GM21825 (cell line): ENCODE measurements around the gene CHST3.

ENCODE experiments used
- ATAC-seq: cut with Tn5 transposase; IDR thresholded peaks from one replicate; pipeline ENCODE4 v1.9.1; 2021; ENCODE audit warnings: mild to moderate bottlenecking, moderate library complexity; ENCODE audit not compliant: unreplicated experiment

Gene CHST3

DNA sequence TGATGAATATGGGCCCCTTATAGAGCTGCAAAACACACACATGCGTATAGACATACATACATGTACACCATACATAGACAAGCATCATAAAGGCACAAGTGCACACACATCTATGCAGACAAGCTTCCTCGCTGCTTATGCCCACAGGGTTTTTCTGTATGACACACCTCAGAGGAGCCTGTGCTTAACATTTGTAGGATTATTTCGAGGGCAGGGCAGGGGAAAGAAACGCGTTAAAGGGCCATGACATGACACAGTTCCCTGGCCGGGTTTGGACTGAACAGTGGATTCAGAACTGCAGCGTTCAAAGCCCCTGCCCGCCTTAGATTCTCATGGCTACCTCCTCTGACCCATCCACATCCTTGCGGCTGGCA lies 44.8 kb downstream of the CHST3 start:
- no peak for ATAC-seq

DNA sequence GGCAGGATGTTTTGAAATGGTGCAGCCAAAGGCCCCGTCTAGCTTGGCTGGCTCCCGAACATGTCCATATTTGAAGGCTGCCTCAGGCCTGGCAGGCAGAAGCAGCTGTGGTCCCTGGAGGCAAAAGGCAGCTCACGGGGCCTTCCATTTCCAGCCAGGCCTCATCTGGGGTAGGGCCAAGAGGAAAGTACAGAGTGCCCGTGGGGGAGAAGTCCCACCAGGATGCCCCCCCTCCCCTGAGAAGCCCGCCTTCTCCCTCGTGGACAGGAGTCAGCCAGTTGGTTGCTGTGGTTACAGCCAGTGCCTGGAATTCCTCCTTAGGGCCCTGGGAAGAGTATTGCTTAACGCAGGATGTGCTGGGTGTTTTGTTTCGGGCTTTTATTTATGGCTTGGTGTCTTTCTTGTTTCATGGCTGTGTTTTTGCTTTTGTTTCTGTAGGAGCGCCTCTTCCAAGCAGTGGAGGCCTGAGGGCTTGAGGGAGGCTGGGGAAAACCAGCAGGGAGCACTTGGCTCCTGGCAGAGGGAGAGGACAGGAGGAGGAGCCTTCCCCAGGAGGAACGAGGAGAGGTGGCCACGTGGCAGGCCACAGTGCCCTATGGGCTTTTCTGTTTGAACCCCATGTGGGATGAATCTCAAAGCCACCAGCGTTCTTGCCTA lies 45.4 kb downstream of the CHST3 start:
- ATAC-seq: no peak

DNA sequence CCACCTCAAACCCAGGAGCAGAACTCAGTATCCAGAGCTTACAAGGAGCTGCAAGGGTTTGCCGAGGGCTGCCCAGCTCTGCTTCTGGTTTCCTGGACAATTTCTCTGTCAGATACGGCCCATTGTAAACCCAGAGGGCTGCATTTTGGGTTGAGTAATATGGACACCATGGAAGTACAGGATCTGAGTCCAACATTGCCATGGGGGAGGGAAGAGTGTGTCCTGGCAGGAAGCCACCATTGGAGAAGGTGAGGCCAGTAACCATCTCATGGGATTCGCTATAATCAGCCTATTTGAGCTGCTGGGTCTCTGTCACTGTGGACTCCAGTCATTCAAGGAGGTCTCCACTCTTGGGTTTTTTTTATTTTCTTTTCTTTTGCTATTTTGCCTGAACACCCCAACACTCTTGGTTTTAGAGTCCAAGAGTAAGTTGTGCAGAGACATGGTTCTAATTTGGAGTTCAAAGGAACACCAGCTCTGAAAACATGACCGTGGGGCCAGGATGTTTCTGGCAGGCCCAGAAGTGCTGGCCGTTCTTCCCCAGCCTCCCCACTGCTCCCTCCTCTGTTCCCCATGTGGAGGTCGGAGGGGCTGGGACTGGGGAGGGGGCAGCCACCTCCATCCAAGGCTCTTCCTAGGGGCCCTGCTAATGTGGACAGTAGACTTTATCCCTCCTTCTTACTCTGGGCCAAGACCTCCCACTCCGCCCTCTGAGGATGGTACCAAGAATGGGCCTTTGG lies 46.2 kb downstream of the CHST3 start:
- ATAC-seq: no peak

DNA sequence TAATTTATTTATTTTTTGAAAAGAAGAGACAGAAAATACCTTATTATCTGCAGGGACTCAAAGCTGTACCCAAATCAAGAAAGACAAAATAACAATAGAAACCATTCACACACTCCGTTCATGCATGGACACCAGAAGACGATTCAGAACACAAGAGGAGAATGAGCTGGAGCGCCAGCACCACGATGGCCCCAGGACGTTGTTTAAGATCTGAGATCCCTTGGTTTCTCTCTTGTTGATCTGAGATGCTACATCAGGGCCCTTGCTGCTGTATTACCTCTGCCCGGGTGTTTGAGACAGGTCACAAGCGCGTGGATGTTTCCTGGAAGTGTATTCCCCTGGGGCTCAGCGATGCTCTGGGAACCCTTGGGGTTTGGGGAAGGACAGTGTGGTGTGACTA lies 46.8 kb downstream of the CHST3 start:
- ATAC-seq: no peak

DNA sequence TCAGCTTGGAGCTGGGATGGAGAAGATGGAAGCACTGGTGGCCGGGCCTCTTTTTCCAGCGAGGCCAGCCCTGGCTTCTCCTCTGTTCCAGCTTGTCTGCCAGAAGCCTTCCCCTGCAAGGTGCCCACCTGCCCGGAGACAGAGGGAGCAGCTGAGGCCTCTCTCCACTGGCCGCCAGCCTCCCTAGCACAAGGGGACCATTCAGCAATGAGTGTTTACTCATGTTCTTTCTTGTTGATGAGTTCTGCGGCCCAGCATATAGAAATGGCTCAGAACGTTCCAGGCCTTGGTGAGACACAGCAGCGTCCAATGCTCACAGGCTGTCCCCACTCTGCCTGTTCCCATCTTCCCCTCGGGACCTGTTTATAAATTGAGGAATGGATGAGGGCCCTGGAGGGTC lies 47.3 kb downstream of the CHST3 start:
- no peak for ATAC-seq

DNA sequence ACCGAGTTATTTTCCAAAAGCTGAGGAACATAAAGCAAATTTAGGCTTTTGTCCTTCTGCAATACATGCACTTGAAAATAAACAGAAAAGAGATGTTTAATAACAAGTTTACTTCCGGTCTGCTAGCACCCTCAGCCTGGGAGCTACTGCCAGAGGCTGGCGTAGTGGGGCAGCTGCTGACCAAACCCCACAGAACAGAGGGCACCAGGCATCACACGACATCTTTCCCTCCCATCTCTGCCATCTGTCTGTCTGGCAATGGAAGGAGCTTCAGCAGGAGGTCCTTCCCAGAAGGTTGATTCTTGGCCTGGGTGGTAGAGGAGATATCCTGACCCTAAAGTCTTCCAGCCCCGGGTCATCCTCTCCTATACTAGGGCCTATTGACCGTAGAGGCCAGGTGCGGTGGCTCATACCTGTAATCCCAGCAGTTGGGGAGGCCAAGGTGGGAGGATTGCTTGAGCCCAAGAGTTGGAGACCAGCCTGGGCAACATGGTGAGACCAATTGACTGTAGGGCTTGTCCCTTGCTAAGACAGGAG lies 47.8 kb downstream of the CHST3 start:
- no peak for ATAC-seq

DNA sequence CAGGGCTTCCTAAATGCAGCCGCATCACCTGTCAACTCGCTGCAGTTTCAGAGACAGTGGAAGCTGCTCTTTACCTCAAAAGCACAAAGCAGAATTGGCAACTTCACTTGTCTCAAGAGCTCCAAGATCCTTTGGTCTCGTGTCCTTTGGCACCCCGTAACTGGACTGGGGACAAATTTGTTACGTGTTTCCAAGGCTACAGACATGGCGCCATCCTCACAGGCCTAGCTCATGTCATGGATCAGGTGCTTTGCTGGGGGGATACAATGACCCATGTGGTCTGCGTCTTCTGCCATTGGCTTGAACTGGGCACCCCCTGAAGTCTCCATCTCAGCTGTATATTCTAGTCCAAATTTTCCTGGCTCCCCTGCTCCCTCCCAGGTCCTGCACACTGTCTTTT lies 48.6 kb downstream of the CHST3 start:
- ATAC-seq: no peak

DNA sequence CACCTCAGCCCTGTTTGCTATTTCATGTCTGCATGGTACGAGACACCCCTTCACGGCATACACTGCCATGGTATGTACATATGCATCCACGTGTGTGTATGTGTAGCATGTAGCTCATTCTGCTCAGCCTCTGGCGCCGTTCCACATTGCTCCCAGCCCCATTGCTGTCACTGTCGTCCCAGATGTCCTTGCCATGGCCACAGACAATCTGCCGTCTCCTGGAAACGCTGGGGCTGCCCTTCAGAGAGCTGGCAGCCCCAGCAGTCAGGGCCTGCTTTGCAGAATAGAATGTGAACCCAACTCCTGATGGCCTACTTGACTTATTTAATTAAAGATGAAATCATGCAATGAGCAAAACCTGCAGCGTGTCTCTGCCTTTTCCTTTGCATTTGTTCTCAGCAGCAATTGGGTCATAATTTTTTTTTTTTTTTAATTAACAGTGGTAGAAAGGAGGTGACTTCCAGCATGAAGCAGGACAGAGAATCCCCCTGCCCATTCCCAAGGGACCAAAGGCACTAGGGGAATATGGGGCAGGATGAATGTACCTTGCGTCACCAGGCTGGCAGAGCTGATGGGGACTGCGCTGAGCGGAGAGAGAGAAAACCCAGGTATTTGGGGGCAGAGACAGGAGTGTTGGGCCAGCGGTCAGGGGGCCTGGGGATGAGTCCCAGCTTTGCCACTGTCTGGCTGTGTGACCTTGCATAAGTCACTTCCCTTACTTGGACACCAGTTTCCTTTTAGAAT lies 49.2 kb downstream of the CHST3 start:
- no peak for ATAC-seq

DNA sequence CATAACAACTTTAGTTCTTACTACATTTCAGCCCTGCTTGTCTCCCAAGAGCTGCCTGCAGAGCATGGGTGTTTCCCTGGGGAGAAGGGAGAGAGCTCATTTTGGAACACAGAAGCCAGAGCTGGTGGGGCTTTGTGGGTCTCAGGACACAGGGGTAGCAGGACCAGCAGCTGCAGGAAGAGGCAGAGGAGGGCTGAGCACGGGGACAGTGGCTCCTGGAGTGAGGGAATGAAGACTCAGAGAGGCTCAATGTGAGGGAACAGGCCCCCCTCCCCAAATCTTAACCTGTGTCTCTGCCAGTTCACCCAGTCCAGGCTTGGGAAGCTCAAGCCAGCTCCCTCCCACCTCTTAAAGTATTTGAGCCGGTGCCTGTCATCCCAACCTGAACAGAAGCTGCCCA lies 50.0 kb downstream of the CHST3 start:
- ATAC-seq: no peak

DNA sequence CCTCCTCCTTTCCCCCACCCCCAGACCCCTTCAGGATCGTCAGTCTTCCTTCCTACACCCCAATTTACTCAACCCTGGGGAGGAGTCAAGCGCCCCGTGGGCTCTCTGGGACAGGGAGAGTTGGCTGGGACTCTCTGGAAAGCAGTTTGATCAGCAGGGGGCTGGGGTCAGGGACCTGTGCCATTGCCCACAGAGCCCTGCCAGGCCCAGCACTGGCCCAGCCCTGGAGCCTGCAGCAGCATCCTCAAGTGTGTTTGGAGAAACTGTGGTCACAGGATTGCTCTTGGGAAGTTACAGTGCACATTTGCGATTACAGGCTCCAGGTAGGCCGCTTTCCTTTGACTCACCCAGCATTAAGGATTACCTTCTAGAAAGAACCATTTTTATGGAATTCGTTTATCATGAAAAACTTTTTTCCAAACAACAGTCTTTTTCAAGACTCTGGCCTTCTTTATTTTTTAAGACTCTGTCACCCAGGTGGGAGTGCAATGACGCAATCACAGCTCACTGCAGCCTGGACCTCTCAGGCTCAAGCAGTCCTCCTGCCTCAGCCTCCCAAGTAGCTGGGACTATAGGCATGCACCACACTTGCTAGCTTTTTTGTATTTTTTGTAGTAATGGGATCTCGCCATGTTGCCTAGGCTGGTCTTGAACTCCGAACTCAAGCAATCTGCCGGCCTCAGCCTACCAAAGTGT lies 50.7 kb downstream of the CHST3 start:
- ATAC-seq: no peak

DNA sequence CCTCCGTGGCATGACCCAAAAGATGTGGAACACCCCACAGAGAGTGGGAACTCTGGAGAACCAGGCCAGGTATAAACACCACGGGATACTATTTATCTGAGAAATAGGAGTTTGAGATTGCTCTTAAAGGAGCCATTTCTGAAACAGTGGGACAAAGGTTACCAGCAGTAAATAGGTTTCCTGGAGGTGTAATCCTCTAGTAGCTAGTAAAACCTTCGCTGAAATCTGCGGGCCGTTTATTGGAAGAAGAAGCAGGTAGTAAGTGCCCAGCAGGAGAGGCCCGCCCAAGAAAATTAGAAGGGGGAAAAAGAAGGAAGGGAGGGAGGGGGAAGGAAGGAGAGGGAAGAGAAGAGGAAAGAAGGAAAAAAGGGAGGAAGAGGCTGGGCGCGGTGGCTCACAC lies 51.6 kb downstream of the CHST3 start:
- no peak for ATAC-seq

DNA sequence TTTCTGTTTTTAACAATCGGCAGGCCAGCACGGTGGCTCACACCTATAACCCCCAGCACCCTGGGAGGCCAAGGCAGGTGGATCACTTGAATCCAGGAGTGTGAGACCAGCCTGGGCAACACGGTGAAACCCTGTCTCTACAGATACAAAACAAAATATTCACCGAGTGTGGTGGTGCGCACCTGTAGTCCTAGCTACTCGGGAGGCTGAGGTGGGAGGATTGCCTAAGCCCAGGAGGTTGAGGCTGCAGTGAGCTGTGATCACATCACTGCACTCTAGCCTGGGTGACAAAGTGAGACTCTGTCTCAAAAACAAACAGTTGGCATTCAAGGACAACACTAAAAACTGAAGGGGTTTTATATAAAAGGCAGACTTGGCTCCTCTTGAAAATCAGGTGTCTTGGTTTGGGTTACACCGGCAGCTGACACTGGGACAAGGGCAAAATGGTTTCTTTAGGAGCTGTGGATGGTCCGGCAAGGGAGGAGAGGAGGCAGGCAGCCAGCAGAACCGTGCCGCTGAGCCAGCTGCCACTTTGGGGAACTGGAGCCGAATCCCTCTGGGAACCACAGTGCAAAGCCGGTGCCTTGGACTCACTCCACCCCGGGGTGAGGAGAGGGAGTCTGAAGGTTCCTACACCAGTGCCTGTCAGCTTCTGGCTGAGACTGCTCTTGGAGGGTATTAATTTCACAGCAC lies 52.6 kb downstream of the CHST3 start:
- ATAC-seq: no peak

DNA sequence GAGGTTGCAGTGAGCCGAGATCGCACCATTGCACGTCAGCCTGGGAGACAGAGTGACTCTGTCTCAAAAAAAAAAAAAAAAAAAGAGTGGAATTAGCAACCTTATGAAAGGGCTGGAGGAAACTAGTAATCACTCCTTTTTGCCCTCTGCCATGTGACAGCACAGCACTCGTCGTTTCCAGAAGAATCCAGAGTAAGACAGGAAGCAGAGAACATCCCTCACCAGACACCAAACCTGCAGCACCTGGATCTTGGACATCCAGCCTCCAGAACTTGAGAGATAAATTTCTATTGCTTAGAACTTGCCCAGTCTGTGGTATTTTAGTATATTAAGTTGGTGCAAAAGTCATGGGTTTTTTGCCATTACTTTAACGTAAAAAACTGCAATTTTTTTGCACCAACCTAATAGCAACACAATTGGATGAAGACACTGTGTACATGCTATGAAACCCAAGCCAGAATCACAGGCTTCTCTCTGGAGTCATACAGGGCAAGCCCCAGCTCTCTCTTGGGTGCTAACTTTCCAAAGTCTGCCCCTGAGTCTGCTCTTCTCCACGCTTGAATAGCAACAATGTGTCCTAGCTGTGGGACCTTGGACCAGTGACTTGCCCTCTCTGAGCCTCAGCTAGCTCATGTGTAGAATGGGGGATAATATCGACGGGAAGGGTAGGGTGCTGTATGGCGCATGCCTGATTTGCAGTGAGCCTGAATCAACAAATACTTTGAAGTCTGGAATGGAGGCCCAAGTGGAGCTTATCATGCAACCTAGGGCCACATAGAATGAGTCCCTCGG lies 55.1 kb downstream of the CHST3 start:
- no peak for ATAC-seq

DNA sequence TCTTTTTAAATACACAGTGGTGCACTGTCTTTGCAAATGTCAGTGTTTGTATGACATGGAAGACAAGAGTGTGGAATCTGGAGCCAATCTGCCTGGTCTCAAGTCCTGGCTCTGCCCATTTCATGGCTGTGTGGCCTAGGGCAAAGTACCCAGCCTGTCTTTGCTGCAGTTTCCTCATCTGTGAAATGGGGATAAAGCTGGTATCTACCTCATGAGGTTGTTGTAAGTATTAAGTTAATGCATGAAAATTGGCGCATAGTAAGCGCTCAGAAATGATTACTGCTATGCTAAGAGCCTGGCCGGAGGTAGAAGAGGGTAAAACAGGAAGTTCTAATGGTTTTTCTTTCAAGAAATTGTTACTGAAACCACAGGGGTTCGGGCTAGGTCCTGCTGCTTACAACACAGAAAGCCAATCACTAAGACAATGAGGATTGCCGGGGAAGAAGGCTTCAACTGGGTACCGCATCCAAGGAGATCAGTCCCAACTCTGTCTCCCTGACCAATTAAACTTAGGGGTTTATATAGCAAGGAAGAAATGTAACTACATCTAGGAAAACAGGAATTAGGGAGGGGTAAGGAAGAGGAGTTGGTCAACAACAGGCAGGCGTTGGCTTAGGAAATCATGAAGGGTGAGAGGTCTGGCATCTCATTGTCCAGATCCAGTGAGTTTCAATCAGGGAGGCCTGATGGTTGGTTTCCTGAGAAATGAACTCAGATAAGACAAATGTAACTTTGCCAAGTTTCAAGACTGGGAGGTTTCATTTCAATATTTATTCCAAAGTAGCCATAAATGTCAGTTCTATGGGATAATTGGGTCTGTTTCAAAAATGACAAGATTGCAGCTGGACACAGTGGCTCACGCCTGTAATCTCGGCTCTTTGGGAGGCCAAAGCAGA lies 57.0 kb downstream of the CHST3 start:
- ATAC-seq: no peak

DNA sequence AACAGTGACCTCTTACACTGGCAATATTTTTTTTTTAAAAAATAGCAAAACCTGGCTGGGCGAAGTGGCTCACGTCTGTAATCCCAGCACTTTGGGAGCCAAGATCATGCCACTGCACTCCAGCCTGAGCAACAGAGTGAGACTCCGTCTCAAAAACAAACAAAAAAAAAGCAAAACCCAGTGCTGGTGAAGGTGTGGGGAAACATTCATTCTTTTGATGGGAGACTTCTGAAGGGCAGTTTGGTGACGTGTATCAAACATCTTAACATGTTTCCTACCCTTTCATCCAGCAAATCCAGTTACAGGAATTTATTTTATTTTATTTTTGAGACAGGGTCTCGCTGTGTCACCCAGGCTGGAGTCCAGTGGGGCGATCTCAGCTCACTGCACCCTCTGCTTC lies 58.0 kb downstream of the CHST3 start:
- ATAC-seq: no peak

DNA sequence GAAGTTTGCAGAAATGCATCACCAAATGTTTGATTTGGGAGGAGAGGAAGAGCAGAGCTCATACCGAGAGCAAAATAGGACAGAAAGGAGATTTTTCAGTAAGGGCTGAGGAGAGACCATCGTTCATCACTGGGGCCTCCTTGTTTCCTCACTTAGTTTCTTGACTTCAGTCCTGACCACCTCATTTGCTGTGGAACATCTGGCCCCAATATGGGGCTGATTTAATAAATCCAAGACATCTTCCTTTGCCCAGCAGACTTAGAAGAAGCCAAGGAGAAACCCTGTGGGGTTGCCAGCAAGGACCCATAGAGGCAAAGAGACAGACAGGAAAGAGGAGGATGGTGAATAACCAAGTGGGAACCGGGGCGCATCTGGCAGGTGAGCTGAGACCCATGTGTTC lies 60.4 kb downstream of the CHST3 start:
- ATAC-seq: no peak

DNA sequence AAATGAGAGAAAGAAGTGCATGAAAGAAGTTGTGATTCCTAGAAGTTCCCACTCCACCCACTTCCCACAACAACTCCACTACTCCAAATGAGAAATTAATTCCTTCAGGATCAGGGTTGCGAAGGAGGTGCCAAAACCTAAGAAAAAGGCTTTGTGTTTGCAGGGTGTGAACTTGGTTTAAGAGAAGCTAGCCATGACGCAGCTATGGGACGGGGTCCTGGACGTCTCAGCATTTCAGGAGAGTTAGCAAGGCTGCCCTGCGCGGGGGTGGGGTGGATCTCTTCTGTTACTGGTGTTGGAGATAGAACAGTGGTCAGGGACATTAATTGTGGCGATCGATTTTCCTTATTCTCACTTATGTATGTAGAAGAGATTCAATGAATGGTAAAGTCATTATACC lies 61.2 kb downstream of the CHST3 start:
- no peak for ATAC-seq

DNA sequence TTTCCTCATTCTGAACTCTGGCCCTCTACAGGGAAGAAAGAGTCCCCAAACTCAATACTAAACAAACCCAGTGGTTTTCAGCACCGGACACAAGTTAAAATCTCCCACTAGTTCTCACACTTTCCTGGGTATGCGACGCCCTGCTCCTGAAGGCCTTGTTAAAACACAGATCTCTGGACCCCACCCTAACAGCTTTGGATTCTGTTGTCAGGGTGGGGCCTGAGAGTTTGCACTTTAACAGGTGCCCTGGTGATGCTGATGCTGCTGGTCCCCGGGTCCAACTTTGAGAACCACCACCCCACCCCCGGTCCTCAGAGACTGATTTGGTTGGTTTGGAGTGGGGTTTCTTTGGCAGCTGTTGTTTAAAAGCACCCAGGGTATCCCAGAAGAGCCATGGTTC lies 61.6 kb downstream of the CHST3 start:
- ATAC-seq: no peak
